ENCODE data around the gene MYO7B.

- TF ChIP-seq CTCF (IDR thresholded peaks at IDR 0.05): no peak
- TF ChIP-seq EP300 (IDR thresholded peaks at IDR 0.05): no peak
- no peak for TF ChIP-seq POLR2AphosphoS5 (IDR thresholded peaks at IDR 0.05)
- TF ChIP-seq POLR2A (IDR thresholded peaks at IDR 0.05): no peak
Observed at GRCh38 chr2:127623388-127624319, 88.2 kb downstream of the MYO7B start.

Measured in upper lobe of left lung (tissue), 4 donors.